Keratinocyte (primary cell): ENCODE results near the gene LCE3E.

ENCODE experiments used
- EZH2 ChIP-seq: IDR thresholded peaks from one replicate; pipeline ENCODE4 v1.6.1; 2012; ENCODE audit warnings: inconsistent platforms, mild to moderate bottlenecking, low read length, moderate library complexity
- TF ChIP-seq, protein P1 (sequence below), 3 experiments: IDR thresholded peaks in 1 of 3; conservative IDR thresholded peaks in 1 of 3; optimal IDR thresholded peaks in 1 of 3; 2 replicates in 2 of 3; 3 replicates in 1 of 3; pipeline versions ENCODE3 to v1.5.1; 2011; ENCODE audit warnings: low read length in 3 of 3, mild to moderate bottlenecking in 3 of 3, moderate library complexity in 2 of 3, control low read depth in 1 of 3, inconsistent platforms in 1 of 3; ENCODE audit not compliant: insufficient read depth in 2 of 3; ENCODE audit errors: extremely low read depth in 1 of 3

DNA sequence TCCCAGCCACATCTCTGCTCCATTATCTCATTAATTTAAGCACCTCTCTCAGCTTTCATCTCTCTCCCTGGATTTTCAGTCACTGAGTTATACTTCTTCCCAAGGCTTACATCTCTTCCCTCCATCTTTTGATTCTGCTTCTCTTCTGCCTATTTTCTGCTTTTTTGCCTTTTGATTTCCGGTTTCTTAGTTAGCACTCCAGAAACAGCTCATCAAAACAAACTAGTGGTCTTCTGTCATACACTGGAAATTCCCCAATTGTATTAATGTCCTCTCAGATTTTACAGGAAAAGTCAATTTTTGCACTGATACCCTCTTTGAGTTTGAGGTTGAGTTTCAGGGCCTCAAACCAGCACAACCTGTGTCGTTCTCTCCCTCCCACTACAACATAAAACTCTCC is 1.5 kb downstream of the LCE3E start:
- TF ChIP-seq, protein P1, sequence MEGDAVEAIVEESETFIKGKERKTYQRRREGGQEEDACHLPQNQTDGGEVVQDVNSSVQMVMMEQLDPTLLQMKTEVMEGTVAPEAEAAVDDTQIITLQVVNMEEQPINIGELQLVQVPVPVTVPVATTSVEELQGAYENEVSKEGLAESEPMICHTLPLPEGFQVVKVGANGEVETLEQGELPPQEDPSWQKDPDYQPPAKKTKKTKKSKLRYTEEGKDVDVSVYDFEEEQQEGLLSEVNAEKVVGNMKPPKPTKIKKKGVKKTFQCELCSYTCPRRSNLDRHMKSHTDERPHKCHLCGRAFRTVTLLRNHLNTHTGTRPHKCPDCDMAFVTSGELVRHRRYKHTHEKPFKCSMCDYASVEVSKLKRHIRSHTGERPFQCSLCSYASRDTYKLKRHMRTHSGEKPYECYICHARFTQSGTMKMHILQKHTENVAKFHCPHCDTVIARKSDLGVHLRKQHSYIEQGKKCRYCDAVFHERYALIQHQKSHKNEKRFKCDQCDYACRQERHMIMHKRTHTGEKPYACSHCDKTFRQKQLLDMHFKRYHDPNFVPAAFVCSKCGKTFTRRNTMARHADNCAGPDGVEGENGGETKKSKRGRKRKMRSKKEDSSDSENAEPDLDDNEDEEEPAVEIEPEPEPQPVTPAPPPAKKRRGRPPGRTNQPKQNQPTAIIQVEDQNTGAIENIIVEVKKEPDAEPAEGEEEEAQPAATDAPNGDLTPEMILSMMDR (optimal IDR thresholded peaks at IDR 0.05 in 1 of 3, IDR thresholded peaks at IDR 0.05 in 1 of 3, conservative IDR thresholded peaks at IDR 0.05 in 1 of 3; ENCODE audit: extremely low read depth in 1 of 3, insufficient read depth in 2 of 3, low read length in 3 of 3) = no peak
- TF ChIP-seq EZH2 = no peak
